ENCODE results near the gene RCE1. TPM values are rescaled to one million over a fixed set of nuclear protein-coding genes. Genes with fewer than 3 reads are reported as not detected.
A peak's percentile ranks its signal among the peaks of the same experiment; 100 is the strongest.

RCE1 gene
- total and polyA plus RNA-seq, 2 donors from 2014 or later: 13.8 to 22.3 TPM

DNA sequence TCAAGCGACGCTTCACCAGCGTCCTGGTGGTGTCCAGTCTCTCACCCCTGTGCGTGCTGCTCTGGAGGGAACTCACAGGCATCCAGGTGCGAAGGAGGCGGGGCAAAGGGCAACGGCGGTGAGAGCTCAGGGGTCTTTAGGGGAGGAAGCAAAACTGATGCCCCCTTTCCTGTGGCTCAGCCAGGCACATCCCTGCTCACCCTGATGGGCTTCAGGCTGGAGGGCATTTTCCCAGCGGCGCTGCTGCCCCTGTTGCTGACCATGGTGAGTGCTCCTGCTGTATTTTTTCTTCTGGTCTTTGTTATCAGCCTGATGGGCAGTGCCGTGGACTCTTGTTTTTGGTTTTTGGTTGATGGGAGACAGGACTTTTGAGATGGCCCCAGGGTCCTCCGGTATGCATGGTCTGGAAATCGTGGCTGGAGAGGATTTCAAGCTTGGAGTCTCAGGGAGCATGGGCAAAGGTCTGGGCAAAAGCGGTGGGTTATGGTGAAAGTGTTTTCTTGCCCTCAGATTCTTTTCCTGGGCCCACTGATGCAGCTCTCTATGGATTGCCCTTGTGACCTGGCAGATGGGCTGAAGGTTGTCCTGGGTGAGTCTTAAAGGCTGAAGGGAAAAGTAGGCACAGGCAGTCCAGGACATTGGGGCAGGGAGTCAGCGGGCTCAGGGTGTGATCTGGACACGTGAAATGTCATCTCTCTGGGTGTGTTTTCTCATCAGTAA, 695 bp downstream of the RCE1 start:
- H3K27me3 ChIP-seq (ENCODE audit: control insufficient read depth, insufficient read depth, low read length): no peaks in the 10 kb centered on the region
- DNase-seq: peak in 1 of 5 donors; percentile 88
- TF ChIP-seq, protein P1, sequence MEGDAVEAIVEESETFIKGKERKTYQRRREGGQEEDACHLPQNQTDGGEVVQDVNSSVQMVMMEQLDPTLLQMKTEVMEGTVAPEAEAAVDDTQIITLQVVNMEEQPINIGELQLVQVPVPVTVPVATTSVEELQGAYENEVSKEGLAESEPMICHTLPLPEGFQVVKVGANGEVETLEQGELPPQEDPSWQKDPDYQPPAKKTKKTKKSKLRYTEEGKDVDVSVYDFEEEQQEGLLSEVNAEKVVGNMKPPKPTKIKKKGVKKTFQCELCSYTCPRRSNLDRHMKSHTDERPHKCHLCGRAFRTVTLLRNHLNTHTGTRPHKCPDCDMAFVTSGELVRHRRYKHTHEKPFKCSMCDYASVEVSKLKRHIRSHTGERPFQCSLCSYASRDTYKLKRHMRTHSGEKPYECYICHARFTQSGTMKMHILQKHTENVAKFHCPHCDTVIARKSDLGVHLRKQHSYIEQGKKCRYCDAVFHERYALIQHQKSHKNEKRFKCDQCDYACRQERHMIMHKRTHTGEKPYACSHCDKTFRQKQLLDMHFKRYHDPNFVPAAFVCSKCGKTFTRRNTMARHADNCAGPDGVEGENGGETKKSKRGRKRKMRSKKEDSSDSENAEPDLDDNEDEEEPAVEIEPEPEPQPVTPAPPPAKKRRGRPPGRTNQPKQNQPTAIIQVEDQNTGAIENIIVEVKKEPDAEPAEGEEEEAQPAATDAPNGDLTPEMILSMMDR (IDR thresholded peaks at IDR 0.05; ENCODE audit: borderline replicate concordance, extremely low read depth, insufficient read depth): no peak
- peak overlapping the region; percentile 82 to 92 (median 86) for H3K9ac ChIP-seq (ENCODE audit: low read length in 3 of 3)
- H3K9me3 ChIP-seq (ENCODE audit: control insufficient read depth in 2 of 3, insufficient read depth in 1 of 3, low read length in 3 of 3): no peaks in the 10 kb centered on the region
- no peak for FAIRE-seq
- peak overlapping the region; percentile 87 to 90 for H3K27ac ChIP-seq (ENCODE audit: low read depth in 2 of 2, low read length in 2 of 2)
- intact Hi-C loops (cut with DNase I): no loop called here
- H3K4me3 ChIP-seq (ENCODE audit: low read length in 3 of 3): peak overlapping the region; percentile 83 to 88 (median 86)
- H3K36me3 ChIP-seq (ENCODE audit: control insufficient read depth in 2 of 3, insufficient read depth in 3 of 3, low read length in 3 of 3): peaks cover 0 to 9% (median 7%) of the 10 kb centered on the region in 3 donors
- peaks cover 0 to 14% (median 0%) of the 10 kb centered on the region in 3 donors for H3K4me1 ChIP-seq (ENCODE audit: control insufficient read depth in 2 of 3, insufficient read depth in 2 of 3, low read depth in 1 of 3, low read length in 3 of 3)

DNA sequence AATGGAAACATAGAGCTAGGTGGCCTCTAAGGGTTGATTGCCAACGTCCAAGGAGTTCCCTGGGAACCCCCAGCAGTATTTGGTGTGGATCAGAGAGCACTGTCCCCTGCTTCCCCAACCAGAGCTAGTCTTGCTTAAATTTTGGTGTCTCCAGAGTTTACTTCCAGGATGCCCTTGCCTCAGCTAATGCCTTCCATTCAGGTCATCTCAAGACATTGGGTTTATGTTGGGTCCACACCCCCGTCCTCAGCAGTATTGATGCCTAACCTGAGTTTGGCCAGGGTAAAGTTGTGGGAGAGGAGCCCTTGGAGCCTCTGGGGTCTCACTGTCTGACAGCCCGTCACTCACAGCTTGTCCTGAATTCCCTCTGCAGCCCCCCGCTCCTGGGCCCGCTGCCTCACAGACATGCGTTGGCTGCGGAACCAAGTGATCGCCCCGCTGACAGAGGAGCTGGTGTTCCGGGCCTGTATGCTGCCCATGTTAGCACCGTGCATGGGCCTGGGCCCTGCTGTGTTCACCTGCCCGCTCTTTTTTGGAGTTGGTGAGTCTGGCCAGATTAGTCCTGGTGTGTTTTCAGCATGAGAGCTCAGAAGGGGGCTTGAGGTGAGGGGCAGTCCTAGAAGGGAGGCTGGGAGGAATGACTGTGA, 1.4 kb downstream of the RCE1 start:
- Histone ChIP-seq H3K9ac (ENCODE audit: low read length in 3 of 3) (no peak overlapping the region), H3K4me3 (ENCODE audit: low read length in 3 of 3) (peak overlapping the region in 2 of 3 donors; percentile 83 to 88), H3K9me3 (ENCODE audit: control insufficient read depth in 2 of 3, insufficient read depth in 1 of 3, low read length in 3 of 3) (no peaks in the 10 kb centered on the region), H3K4me1 (ENCODE audit: control insufficient read depth in 2 of 3, insufficient read depth in 2 of 3, low read depth in 1 of 3, low read length in 3 of 3) (peaks cover 0 to 14% (median 0%) of the 10 kb centered on the region in 3 donors), H3K36me3 (ENCODE audit: control insufficient read depth in 2 of 3, insufficient read depth in 3 of 3, low read length in 3 of 3) (peaks cover 0 to 5% (median 2%) of the 10 kb centered on the region in 3 donors), H3K27ac (ENCODE audit: low read depth in 2 of 2, low read length in 2 of 2) (no peak overlapping the region), H3K27me3 (ENCODE audit: control insufficient read depth, insufficient read depth, low read length) (no peaks in the 10 kb centered on the region)
- no peak for FAIRE-seq
- DNase-seq: peak in 2 of 5 donors; percentile 41 to 60
- TF ChIP-seq, protein P1 (IDR thresholded peaks at IDR 0.05; ENCODE audit: borderline replicate concordance, extremely low read depth, insufficient read depth): no peak
- intact Hi-C loops (cut with DNase I): no loop called here

DNA sequence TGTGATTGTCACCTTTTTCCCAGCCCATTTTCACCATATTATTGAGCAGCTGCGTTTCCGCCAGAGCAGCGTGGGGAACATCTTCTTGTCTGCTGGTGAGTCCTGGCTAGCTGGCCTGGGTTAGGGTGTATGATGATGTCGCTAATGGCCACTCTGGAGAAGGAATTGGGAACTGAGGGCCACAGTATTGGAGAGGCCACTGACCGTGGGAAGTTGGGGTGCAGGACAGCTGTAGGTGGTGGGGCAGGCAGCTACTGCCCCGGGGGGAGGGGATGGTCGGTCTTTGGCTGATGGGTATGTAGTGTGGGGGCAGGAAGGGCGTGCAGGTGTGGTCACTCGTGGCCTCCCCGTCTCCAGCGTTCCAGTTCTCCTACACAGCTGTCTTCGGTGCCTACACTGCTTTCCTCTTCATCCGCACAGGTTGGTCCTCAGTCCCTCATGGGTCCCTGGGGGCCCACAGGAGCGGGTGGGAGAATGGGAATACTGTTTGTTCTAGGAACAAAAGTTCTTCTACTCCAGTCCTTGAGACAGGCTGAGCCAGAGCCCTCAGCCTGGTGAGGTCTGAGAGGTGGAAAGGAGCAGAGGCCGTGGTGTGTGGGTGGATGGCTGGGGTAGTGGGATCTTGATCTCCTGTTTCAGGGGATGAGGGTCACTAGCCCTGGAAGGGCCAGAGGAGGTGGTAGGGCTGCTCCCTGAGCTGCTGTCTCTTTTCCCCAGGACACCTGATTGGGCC, 2.1 kb downstream of the RCE1 start:
- TF ChIP-seq, protein P1 (IDR thresholded peaks at IDR 0.05; ENCODE audit: borderline replicate concordance, extremely low read depth, insufficient read depth): no peak
- H3K9me3 ChIP-seq (ENCODE audit: control insufficient read depth in 2 of 3, insufficient read depth in 1 of 3, low read length in 3 of 3): no peaks in the 10 kb centered on the region
- FAIRE-seq (no peak), DNase-seq (peak in 1 of 5 donors; percentile 54)
- H3K27me3 ChIP-seq (ENCODE audit: control insufficient read depth, insufficient read depth, low read length): no peaks in the 10 kb centered on the region
- H3K4me3 ChIP-seq (ENCODE audit: low read length in 3 of 3): no peak overlapping the region
- no peak overlapping the region for H3K27ac ChIP-seq (ENCODE audit: low read depth in 2 of 2, low read length in 2 of 2)
- intact Hi-C loops (cut with DNase I): no loop called here
- no peak overlapping the region for H3K9ac ChIP-seq (ENCODE audit: low read length in 3 of 3)
- peaks cover 0 to 14% (median 0%) of the 10 kb centered on the region in 3 donors for H3K4me1 ChIP-seq (ENCODE audit: control insufficient read depth in 2 of 3, insufficient read depth in 2 of 3, low read depth in 1 of 3, low read length in 3 of 3)
- H3K36me3 ChIP-seq (ENCODE audit: control insufficient read depth in 2 of 3, insufficient read depth in 3 of 3, low read length in 3 of 3): peaks cover 0 to 5% (median 2%) of the 10 kb centered on the region in 3 donors
